AG04450 (cell line): ENCODE data around the gene SH3TC1. TPM values are rescaled to one million over a fixed set of nuclear protein-coding genes. Genes with fewer than 3 reads are reported as not detected.
A peak's percentile ranks its signal among the peaks of the same experiment; 100 is the strongest.

Experiments
- CTCF ChIA-PET: fragments of 300-600, 350-600 bp; formaldehyde crosslinking; extraction: SDS; loops from one replicate; lab custom pipeline; 2022; ENCODE audit warnings: antibody characterized with exemption, inconsistent platforms; lab: Charles Lee
- POLR2A ChIA-PET: fragments of 350-600 bp; formaldehyde crosslinking; extraction: SDS; loops from one replicate; lab custom pipeline; 2021; ENCODE audit warnings: antibody characterized with exemption, inconsistent platforms; lab: Yijun Ruan, JAX
- DNase-seq: peaks from one replicate; pipeline ENCODE4 v3.0.0-alpha.2; 2011; ENCODE audit warnings: low read depth, low spot score
- H3K27ac ChIP-seq: one replicate; pipeline ENCODE4 v1.5.1; 2012; ENCODE audit warnings: low read depth, low read length, control low read depth
- H3K27me3 ChIP-seq: one replicate; pipeline ENCODE4 v1.6.0; 2012; ENCODE audit warnings: low read length; ENCODE audit not compliant: control insufficient read depth, insufficient read depth
- H3K4me3 ChIP-seq: 2 replicates; pipeline ENCODE4 v1.5.1; 2011; ENCODE audit warnings: mild to moderate bottlenecking, low read depth, low read length, control low read depth
- H3K9me3 ChIP-seq: 2 replicates; pipeline ENCODE4 v1.5.1; 2012; ENCODE audit warnings: low read length; ENCODE audit not compliant: control insufficient read depth, insufficient read depth
- polyA plus RNA-seq: library from polyadenylated mRNA; depleted of rRNA; stranded (reverse); fragments of >200 nt; gene quantifications from 2 replicates; pipeline ENCODE4 v1.2.3, GENCODE V29; 2011
- TF ChIP-seq, protein P1 (sequence below): IDR thresholded peaks from 2 replicates; pipeline ENCODE4 v1.5.1; 2011; ENCODE audit warnings: low read depth, low read length, control low read depth, inconsistent platforms

Gene SH3TC1
- polyA plus RNA-seq, 1 experiment, result 0.98 TPM

GRCh38 chr4:8205241-8205707, 6.2 kb downstream of the SH3TC1 start:
- H3K4me3 ChIP-seq, result no peak overlapping the region
- H3K27me3 ChIP-seq, result no peaks in the 10 kb centered on the region
- no peaks in the 10 kb centered on the region; the same call in 1 of the 2 replicates for H3K9me3 ChIP-seq
- TF ChIP-seq, protein P1, sequence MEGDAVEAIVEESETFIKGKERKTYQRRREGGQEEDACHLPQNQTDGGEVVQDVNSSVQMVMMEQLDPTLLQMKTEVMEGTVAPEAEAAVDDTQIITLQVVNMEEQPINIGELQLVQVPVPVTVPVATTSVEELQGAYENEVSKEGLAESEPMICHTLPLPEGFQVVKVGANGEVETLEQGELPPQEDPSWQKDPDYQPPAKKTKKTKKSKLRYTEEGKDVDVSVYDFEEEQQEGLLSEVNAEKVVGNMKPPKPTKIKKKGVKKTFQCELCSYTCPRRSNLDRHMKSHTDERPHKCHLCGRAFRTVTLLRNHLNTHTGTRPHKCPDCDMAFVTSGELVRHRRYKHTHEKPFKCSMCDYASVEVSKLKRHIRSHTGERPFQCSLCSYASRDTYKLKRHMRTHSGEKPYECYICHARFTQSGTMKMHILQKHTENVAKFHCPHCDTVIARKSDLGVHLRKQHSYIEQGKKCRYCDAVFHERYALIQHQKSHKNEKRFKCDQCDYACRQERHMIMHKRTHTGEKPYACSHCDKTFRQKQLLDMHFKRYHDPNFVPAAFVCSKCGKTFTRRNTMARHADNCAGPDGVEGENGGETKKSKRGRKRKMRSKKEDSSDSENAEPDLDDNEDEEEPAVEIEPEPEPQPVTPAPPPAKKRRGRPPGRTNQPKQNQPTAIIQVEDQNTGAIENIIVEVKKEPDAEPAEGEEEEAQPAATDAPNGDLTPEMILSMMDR, result no peak
- ChIA-PET CTCF (no interaction called here), POLR2A (no interaction called here)
- H3K27ac ChIP-seq, result no peak overlapping the region
- no peak for DNase-seq

DNA sequence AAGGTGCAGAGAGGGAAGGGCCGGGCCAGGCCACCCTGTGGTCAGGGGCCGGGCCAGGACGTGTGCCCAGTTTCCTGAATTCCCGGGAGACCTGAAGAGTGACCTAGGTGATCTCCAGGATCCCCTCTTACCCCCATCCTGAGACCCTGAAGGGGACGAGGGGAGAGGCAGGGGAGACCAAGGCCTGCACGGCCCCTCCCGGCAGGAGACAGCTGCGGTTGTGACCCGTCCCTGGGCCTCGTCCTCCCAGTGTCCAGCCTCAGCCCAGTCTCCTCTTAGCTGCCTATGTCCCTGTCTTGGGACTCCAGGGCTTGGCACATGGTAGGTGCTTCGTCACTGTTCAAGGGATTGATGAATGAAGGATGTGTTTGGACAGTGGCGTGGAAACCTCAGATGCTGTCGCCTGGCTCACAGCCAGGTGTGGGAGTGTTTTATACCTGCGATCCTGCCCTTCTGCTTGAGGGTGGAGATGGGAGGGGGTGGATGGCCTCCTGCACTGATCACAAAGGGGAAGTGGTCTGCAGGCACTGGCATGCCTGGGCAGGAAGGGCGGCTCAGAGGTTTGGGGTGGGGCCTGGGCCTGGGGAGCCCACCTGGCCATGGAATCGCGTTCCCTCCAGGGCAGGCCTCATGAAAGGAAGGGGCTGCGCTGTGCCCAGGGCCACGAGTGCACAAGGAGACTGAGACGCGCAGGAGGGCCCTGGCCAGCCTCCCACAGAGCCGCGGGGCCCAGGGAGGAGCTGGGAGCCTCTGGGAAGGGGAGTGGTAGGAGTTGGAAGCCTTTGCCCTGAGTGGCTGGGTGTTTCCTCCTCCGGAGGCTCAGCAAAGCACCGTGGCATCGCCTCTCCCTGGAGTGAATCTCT, 6.9 kb downstream of the SH3TC1 start:
- Histone ChIP-seq H3K27ac (no peak overlapping the region), H3K9me3 (no peaks in the 10 kb centered on the region; the same call in 1 of the 2 replicates), H3K27me3 (no peaks in the 10 kb centered on the region), H3K4me3 (no peak overlapping the region)
- no peak for DNase-seq
- ChIA-PET CTCF (no interaction called here), POLR2A (no interaction called here)
- TF ChIP-seq, protein P1, result no peak

GRCh38 chr4:8207314-8207713, 8.2 kb downstream of the SH3TC1 start:
- ChIA-PET CTCF (no interaction called here), POLR2A (no interaction called here)
- no peak overlapping the region for H3K27ac ChIP-seq
- no peak for DNase-seq
- peaks cover 9% of the 10 kb centered on the region for H3K27me3 ChIP-seq
- no peaks in the 10 kb centered on the region; the same call in 1 of the 2 replicates for H3K9me3 ChIP-seq
- TF ChIP-seq, protein P1, result no peak
- H3K4me3 ChIP-seq, result no peak overlapping the region

- ChIA-PET POLR2A (no interaction called here), CTCF (no interaction called here)
- no peak for DNase-seq
- H3K27me3 ChIP-seq, result peaks cover 11% of the 10 kb centered on the region
- H3K4me3 ChIP-seq, result no peak overlapping the region
- H3K27ac ChIP-seq, result peak overlapping the region; percentile 11
- H3K9me3 ChIP-seq, result no peaks in the 10 kb centered on the region; the same call in 1 of the 2 replicates
- TF ChIP-seq, protein P1, result no peak
These were observed 9.5 kb downstream of the SH3TC1 start for GRCh38 chr4:8208565-8208964.
